ENCODE measurements around the gene PPP2R2C. TPM values are rescaled to one million over a fixed set of nuclear protein-coding genes. Genes with fewer than 3 reads are reported as not detected.
A peak's percentile ranks its signal among the peaks of the same experiment; 100 is the strongest.

The PPP2R2C gene
- total RNA-seq, 1 experiment from 2014 or later: 8.1 TPM

DNA sequence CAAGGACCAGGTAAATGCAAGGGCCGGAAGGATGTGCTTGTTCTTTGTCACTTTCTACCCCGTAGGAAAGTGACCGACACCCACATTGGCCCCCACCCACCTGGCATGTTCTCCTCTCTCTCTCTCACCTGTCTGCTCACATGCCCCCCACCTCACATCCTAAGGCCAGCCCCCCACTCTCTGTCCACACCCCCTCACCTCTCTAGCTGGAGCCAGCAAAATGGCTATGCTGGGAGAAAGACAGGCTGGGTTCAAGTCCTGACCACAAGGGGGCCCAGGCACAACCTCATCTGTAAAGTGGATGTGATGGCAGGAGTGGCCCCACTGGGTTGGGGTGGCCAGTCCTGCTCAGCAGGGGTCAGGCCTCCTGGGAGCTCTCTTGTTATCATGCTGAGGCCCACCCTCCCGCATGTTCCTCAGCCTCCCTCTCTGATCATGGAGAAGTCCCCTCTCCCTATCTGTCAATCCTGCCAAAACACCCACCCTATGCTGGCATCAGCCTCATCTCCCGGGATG lies 1.7 kb upstream of the PPP2R2C start:
- Histone ChIP-seq H4K91ac (ENCODE audit: insufficient read length, low read depth, low read length) (no peak overlapping the region), H3K27ac (ENCODE audit: insufficient read length, low read depth, low read length) (no peak overlapping the region), H2BK12ac (ENCODE audit: insufficient read length, low read depth, low read length) (no peak overlapping the region), H3K79me2 (ENCODE audit: insufficient read depth, low read length) (no peaks in the 10 kb centered on the region), H3T11ph (ENCODE audit: low read length) (no peak overlapping the region), H3K23ac (ENCODE audit: insufficient read length, low read depth, low read length) (no peak overlapping the region), H2BK15ac (ENCODE audit: low read depth, low read length) (no peak overlapping the region), H2BK5ac (ENCODE audit: insufficient read length, low read length) (no peak overlapping the region), H3K4ac (ENCODE audit: low read depth, low read length) (no peak overlapping the region), H3K79me1 (ENCODE audit: insufficient read depth, low read depth, low read length, poor library complexity, severe bottlenecking) (no peaks in the 10 kb centered on the region), H3K56ac (ENCODE audit: insufficient read length, low read depth, low read length) (no peak overlapping the region), H3K9me3 (ENCODE audit: control insufficient read depth, low read depth, low read length) (no peaks in the 10 kb centered on the region), H3K4me2 (ENCODE audit: insufficient read depth, insufficient read length, low read length) (no peak overlapping the region), H3K9ac (ENCODE audit: extremely low read depth, insufficient read length, low read length) (no peak overlapping the region), H3K23me2 (ENCODE audit: insufficient read length, low read depth, low read length, poor library complexity, severe bottlenecking) (no peaks in the 10 kb centered on the region), H2AK5ac (ENCODE audit: insufficient read length, low read length) (no peak overlapping the region), H4K20me1 (ENCODE audit: control insufficient read depth, insufficient read depth, insufficient read length) (peaks cover 4% of the 10 kb centered on the region), H3K18ac (ENCODE audit: insufficient read length, low read depth, low read length) (no peak overlapping the region), H3K14ac (ENCODE audit: insufficient read depth, low read length) (no peak overlapping the region), H3K4me1 (ENCODE audit: insufficient read depth, low read length) (no peaks in the 10 kb centered on the region), H4K8ac (replicated peaks; ENCODE audit: insufficient read length, low read depth, low read length) (no peak overlapping the region), H2BK120ac (ENCODE audit: low read depth, low read length, poor library complexity, severe bottlenecking) (no peak overlapping the region), H4K5ac (ENCODE audit: insufficient read length, low read depth, low read length) (no peak overlapping the region), H2AFZ (ENCODE audit: low read length) (no peak overlapping the region), H3K27me3 (ENCODE audit: insufficient read depth, low read length) (peaks cover 15% of the 10 kb centered on the region; the same call in 1 of the 2 replicates), H2BK20ac (ENCODE audit: low read depth, low read length, poor library complexity, severe bottlenecking) (no peak overlapping the region)
- TF ChIP-seq, protein P1, sequence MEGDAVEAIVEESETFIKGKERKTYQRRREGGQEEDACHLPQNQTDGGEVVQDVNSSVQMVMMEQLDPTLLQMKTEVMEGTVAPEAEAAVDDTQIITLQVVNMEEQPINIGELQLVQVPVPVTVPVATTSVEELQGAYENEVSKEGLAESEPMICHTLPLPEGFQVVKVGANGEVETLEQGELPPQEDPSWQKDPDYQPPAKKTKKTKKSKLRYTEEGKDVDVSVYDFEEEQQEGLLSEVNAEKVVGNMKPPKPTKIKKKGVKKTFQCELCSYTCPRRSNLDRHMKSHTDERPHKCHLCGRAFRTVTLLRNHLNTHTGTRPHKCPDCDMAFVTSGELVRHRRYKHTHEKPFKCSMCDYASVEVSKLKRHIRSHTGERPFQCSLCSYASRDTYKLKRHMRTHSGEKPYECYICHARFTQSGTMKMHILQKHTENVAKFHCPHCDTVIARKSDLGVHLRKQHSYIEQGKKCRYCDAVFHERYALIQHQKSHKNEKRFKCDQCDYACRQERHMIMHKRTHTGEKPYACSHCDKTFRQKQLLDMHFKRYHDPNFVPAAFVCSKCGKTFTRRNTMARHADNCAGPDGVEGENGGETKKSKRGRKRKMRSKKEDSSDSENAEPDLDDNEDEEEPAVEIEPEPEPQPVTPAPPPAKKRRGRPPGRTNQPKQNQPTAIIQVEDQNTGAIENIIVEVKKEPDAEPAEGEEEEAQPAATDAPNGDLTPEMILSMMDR (conservative IDR thresholded peaks at IDR 0.05): peak; percentile 62
- Mint-ChIP-seq H3K9me3 (no peaks in the 10 kb centered on the region), H3K4me3 (no peak overlapping the region; a peak in 1 of 5 replicates), H3K27me3 (ENCODE audit: low read depth) (peaks cover 73% of the 10 kb centered on the region), H3K36me3 (ENCODE audit: insufficient read depth in 1 of 3, low read depth in 3 of 3) (no peaks in the 10 kb centered on the region), H3K4me1 (peaks cover 23% of the 10 kb centered on the region in 2 experiments), H3K27ac (no peak overlapping the region)
- WGBS (ENCODE audit: extremely low coverage, insufficient read length, low lambda C conversion rate): no CpG with 5 or more reads among the region's 5 CpGs
- DNase-seq: peak; percentile 62

Data from H9 (cell line).